ENCODE data around the gene PDK2. TPM values are rescaled to one million over a fixed set of nuclear protein-coding genes. Genes with fewer than 3 reads are reported as not detected.

The PDK2 gene
- total and polyA plus RNA-seq, 9 of the 15 experiments (the other 6 are each of a cell fraction or from before 2014, with no cell fraction given) = 0.03 to 2.5 (median 1.4) TPM

DNA sequence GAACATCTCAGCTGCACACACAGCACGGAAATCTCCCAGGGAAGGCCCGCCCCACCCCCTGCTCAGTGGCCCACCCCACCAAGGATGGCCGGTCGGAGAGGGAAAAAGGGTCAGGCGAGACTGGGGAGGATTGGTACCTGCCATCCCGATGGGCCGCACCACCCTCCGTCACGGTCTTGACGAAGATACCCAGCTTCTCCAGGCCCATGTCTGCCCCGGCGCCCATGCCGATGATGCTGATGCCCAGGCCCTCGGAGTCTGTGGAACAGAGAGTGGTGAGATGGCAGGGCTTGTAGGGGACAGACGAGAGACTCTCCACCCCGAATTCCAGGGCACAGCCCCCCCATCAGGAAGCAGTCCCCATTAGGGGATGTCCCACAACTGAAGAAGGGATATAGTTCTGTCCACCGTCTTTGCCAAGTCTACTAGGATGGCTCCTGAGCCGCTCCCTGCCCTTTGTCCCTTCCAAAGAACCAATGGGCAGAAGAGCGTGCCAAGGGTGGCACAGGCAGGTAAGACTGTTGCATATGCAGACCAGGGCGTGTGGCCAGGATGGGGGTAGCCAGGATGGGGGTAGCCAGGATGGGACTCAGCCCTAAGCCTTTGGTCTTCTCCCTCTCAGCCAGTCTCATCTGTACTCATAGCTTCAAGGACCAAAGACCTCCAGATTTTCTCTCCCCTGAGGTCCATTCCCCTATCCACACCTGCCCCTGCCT lies 48.5 kb downstream of the PDK2 start:
- BruUV-seq (replicated peaks) = no TSS peak
- TF ChIP-seq MCM5 (IDR thresholded peaks at IDR 0.05; ENCODE audit: low read depth) (no peak), SMARCA5 (IDR thresholded peaks at IDR 0.05) (no peak), SNRNP70 (optimal IDR thresholded peaks at IDR 0.05; ENCODE audit: low read depth, low read length) (no peak), SP2 (IDR thresholded peaks at IDR 0.05; ENCODE audit: extremely low read depth, low read depth, low read length, poor library complexity, severe bottlenecking) (no peak), TCFL5 (CRISPR knock-in tag; conservative IDR thresholded peaks at IDR 0.05) (no peak), ZFP36 (IDR thresholded peaks at IDR 0.05; ENCODE audit: low read depth, low read length, partially characterized antibody) (no peak), ZNF57 (CRISPR knock-in tag; IDR thresholded peaks at IDR 0.05) (no peak), NFATC3 (IDR thresholded peaks at IDR 0.05) (no peak)
- TF ChIP-seq, protein P1, sequence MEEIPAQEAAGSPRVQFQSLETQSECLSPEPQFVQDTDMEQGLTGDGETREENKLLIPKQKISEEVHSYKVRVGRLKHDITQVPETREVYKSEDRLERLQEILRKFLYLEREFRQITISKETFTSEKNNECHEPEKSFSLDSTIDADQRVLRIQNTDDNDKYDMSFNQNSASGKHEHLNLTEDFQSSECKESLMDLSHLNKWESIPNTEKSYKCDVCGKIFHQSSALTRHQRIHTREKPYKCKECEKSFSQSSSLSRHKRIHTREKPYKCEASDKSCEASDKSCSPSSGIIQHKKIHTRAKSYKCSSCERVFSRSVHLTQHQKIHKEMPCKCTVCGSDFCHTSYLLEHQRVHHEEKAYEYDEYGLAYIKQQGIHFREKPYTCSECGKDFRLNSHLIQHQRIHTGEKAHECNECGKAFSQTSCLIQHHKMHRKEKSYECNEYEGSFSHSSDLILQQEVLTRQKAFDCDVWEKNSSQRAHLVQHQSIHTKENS (CRISPR knock-in tag; IDR thresholded peaks at IDR 0.05) = no peak
- TF ChIP-seq, protein P2, sequence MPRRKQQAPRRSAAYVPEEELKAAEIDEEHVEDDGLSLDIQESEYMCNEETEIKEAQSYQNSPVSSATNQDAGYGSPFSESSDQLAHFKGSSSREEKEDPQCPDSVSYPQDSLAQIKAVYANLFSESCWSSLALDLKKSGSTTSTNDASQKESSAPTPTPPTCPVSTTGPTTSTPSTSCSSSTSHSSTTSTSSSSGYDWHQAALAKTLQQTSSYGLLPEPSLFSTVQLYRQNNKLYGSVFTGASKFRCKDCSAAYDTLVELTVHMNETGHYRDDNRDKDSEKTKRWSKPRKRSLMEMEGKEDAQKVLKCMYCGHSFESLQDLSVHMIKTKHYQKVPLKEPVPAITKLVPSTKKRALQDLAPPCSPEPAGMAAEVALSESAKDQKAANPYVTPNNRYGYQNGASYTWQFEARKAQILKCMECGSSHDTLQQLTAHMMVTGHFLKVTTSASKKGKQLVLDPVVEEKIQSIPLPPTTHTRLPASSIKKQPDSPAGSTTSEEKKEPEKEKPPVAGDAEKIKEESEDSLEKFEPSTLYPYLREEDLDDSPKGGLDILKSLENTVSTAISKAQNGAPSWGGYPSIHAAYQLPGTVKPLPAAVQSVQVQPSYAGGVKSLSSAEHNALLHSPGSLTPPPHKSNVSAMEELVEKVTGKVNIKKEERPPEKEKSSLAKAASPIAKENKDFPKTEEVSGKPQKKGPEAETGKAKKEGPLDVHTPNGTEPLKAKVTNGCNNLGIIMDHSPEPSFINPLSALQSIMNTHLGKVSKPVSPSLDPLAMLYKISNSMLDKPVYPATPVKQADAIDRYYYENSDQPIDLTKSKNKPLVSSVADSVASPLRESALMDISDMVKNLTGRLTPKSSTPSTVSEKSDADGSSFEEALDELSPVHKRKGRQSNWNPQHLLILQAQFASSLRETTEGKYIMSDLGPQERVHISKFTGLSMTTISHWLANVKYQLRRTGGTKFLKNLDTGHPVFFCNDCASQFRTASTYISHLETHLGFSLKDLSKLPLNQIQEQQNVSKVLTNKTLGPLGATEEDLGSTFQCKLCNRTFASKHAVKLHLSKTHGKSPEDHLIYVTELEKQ (CRISPR knock-in tag; IDR thresholded peaks at IDR 0.05) = no peak
- TF ChIP-seq, protein P3, sequence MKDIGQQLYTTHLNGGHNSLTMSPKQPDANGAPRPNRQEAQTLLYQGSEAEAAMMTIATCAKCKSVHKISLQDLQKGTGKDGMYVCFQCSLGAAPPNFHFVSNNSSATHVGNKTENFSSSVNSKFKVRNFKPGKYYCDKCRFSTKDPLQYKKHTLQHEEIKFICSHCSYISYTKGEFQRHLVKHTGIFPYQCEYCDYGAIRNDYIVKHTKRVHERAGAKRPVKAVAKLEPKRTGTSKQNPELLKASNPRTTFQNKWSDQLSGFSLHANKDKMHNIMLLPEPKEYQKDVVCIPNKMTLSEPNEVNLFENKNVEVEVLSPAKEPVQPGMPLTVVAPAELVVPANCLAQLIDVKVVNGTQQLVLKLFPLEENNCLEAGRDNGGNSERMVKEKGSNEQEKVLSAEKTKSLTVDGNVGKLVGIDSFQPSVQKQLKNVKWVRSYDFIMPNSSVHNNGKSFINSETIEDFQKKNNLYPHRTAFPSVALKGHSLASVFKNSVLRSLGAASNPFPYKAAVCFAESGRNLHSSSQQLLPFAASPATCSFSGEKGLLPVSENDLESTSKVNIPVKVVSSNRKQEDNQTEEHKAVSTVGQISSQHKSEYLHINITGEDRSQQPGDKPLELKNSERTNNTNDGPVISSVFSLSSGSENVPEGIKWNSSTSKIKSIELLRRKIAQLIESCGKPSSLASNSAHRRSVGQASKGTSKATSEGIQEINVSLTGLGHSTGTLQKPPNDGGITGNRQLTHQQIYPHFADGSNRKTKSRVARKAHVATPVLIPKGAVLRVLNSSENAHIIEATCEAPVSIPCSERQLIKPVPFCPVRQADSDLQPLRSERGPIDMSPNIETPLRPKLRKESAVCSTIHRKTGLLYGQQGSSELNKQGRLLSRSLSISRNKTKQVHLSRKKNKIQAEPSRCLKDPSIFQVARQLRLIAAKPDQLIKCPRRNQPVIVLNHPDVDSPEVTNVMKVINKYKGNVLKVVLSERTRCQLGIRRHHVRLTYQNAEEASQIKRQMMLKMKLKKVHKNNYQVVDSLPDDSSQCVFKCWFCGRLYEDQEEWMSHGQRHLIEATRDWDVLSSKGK (CRISPR knock-in tag; IDR thresholded peaks at IDR 0.05) = no peak
- TF ChIP-seq, protein P4, sequence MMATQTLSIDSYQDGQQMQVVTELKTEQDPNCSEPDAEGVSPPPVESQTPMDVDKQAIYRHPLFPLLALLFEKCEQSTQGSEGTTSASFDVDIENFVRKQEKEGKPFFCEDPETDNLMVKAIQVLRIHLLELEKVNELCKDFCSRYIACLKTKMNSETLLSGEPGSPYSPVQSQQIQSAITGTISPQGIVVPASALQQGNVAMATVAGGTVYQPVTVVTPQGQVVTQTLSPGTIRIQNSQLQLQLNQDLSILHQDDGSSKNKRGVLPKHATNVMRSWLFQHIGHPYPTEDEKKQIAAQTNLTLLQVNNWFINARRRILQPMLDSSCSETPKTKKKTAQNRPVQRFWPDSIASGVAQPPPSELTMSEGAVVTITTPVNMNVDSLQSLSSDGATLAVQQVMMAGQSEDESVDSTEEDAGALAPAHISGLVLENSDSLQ (IDR thresholded peaks at IDR 0.05) = no peak

More for the DNA sequence above, 48.5 kb downstream of the PDK2 start:
- H3K9me3 ChIP-seq (replicated peaks; ENCODE audit: control insufficient read depth, insufficient read depth, low read depth, low read length) = no peaks in the 10 kb centered on the region
- no peaks in the 10 kb centered on the region for H3K27me3 ChIP-seq (ENCODE audit: control insufficient read depth in 2 of 2, insufficient read depth in 2 of 2, low read length in 2 of 2)
- 96% methylated on average over 11 of the region's 20 CpGs for WGBS (ENCODE audit: insufficient coverage, low coverage, missing lambda C conversion rate)
- no peak overlapping the region for H2AFZ ChIP-seq (ENCODE audit: low read depth, low read length)
- no peak overlapping the region for H3K27ac ChIP-seq (ENCODE audit: extremely low read depth, low read depth, low read length)
- peaks cover 92% of the 10 kb centered on the region for H3K36me3 ChIP-seq (ENCODE audit: control insufficient read depth, insufficient read depth, low read length)
- no peak overlapping the region for H3K4me2 ChIP-seq (ENCODE audit: insufficient read depth, low read length)
- ChIA-PET CTCF (ENCODE audit: low intra/inter-chr PET ratio) (interaction anchor here (0.9 kb wide), 1 partner anchor 18 kb away, joined by 3 read pairs; no protein-coding TSS in a partner anchor), POLR2A (interaction anchor here (0.7 kb wide), 1 partner anchor 46 kb away, joined by 4 read pairs; no protein-coding TSS in a partner anchor)
- H3K4me1 ChIP-seq (replicated peaks in 1 of 2; ENCODE audit: control insufficient read depth in 2 of 2, insufficient read depth in 2 of 2, low read length in 2 of 2) = peaks cover 25 to 52% of the 10 kb centered on the region in 2 experiments; a peak in 4 of 5 replicates
- FAIRE-seq (no peak), DNase-seq (ENCODE audit: extremely low read depth in 1 of 4, low spot score in 3 of 4) (no peak), ATAC-seq (no peak)
- H3K79me2 ChIP-seq (ENCODE audit: control insufficient read depth, insufficient read depth, low read length) = peaks cover 63% of the 10 kb centered on the region
- in situ Hi-C loops (cut with MboI) = no loop called here
- intact Hi-C loops (cut with micrococcal nuclease) = no loop called here
- H3K9ac ChIP-seq (ENCODE audit: insufficient read depth in 1 of 2, low read depth in 2 of 2, low read length in 2 of 2) = no peak overlapping the region
- peaks cover 20% of the 10 kb centered on the region for H4K20me1 ChIP-seq (replicated peaks; ENCODE audit: control insufficient read depth, insufficient read depth, low read length)
- H3K9me1 ChIP-seq (ENCODE audit: control insufficient read depth, insufficient read depth, low read length) = peaks cover 17% of the 10 kb centered on the region
- no peak overlapping the region for H3K4me3 ChIP-seq

Measured in K562 (cell line).